Medulla oblongata (tissue), 1 donor: ENCODE measurements around the gene PTGR1.
"Not testable (repeated sequence)": the region's sequence is repeated elsewhere in the genome, so short reads cannot be mapped to it uniquely, and the experiment has no call there.

ENCODE experiments used
- DNase-seq: peaks from one replicate; pipeline ENCODE4 v3.0.0-alpha.2; 2015; ENCODE audit errors: extremely low spot score

The PTGR1 gene

GRCh38 chr9:111599092-111599954 is at the start of gene PTGR1:
Gene PTGR1, minus strand, starts transcription at chr9:111599647. Its CDS starts 2,225 bp downstream, at chr9:111597422.
- DNase-seq, result peak; percentile 64

- no peak for DNase-seq
Observed at GRCh38 chr9:111649016-111649415, 49.6 kb upstream of the PTGR1 start.

DNA sequence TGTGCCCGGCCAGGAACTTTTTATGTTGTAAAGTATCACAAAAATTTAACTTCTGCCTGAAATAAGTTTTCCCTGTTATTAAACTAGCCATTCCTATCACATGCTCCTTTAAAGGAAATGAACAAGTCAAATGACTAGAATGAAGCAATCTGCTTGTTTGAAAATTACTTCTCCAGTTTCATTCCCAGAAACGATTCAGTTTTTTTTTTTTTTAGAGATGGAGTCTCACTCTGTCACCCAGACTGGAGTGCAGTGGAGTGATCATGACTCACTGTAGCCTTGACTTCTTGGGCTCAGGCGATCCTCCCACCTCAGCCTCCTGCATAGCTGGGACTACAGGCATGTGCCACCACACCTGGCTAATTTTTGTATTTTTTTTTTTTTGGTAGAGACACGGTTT is 48.6 kb upstream of the PTGR1 start:
- no peak for DNase-seq

- no peak for DNase-seq
Observed at GRCh38 chr9:111646417-111646816, 47.0 kb upstream of the PTGR1 start.

- DNase-seq, result no peak
Observed at GRCh38 chr9:111645806-111646205, 46.4 kb upstream of the PTGR1 start.

GRCh38 chr9:111644195-111644772 is 44.8 kb upstream of the PTGR1 start:
- no peak for DNase-seq

- DNase-seq, result no peak
Observed at GRCh38 chr9:111637421-111637950, 38.0 kb upstream of the PTGR1 start.

DNA sequence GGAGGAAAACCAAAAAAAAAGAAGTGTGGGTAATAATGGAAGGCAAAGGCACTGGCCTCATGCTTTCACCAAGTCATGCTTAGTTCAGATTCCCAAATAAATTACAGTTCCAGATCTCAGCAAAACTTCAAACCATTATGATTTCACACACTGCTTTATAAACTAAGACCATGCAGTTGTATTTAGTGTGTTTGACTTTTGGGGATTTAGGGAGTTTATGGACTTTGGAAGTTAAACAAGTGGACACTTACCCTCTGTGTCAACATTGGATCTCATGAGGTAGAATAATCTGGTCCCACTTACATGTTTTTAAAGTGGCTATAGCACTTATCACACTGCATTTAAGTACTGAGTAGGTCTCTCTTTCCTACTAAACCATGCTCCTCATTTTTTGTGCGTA is 35.4 kb upstream of the PTGR1 start:
- no peak for DNase-seq

DNA sequence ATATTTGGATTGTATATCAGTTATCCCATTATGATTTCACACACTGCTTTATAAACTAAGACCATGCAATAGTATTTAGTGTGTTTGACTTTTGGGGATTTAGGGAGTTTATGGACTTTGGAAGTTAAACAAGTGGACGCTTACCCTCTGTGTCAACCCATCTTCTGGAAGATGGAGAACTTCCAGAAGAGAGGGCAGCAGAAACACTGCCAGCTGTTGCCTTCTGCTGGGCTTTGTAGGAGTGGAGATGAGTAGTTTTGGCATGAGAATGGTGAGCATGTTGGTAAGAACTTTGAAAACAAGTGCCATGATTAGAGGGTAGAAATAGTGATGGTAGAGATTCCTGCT is 33.9 kb upstream of the PTGR1 start:
- DNase-seq, result no peak

- no peak for DNase-seq
Observed at GRCh38 chr9:111632695-111633388, 33.4 kb upstream of the PTGR1 start.

- no peak for DNase-seq
Observed at GRCh38 chr9:111632060-111632459, 32.6 kb upstream of the PTGR1 start.

DNA sequence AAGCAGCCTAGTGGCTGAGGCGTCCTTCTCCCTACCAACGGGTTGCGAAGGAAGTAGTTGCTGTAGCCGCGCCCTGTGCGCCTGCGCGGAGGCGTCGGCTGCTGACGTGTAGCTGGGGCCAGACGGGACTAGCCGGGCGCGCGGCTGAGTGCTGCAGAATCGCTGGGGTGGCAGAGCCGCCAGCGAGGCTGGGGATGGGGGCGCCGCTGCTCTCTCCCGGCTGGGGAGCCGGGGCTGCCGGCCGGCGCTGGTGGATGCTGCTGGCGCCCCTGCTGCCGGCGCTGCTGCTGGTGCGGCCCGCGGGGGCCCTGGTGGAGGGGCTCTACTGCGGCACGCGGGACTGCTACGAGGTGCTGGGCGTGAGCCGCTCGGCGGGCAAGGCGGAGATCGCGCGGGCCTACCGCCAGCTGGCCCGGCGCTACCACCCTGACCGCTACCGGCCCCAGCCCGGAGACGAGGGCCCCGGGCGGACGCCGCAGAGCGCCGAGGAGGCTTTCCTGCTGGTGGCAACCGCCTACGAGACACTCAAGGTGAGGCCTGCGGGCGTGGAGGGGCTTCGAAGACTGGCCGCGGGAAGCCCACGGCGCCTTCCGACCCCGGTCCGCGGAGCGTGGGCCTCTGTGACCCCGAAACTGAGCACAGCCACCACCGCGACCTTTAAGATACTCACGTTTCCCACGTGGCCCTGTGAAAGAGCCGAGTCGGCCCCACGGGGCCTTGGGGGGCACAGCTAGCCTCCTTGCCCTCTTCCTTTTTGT is 31.9 kb upstream of the PTGR1 start, which contains the start of gene DNAJC25:
Gene DNAJC25, plus strand, starts transcription at position 121 of the 758 bp plus-strand sequence. Its CDS starts 74 bp downstream, at position 195.
- DNase-seq, result peak; percentile 98

DNA sequence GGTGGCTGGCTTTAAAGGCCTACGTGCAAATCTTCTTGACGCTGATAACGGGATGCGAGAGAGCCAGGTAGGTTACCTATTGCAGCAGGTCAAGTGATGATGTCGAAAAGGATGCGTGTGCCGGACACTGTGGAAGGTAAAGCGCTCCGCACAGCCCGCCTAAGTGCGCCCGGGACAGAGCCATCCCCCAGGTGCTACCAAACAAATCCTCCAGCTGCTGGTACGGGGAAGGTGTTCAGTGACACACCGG is 31.4 kb upstream of the PTGR1 start:
- DNase-seq, result no peak

- no peak for DNase-seq
Observed at GRCh38 chr9:111630182-111630963, 30.9 kb upstream of the PTGR1 start.

GRCh38 chr9:111628411-111628810 is 29.0 kb upstream of the PTGR1 start:
- DNase-seq, result no peak

DNA sequence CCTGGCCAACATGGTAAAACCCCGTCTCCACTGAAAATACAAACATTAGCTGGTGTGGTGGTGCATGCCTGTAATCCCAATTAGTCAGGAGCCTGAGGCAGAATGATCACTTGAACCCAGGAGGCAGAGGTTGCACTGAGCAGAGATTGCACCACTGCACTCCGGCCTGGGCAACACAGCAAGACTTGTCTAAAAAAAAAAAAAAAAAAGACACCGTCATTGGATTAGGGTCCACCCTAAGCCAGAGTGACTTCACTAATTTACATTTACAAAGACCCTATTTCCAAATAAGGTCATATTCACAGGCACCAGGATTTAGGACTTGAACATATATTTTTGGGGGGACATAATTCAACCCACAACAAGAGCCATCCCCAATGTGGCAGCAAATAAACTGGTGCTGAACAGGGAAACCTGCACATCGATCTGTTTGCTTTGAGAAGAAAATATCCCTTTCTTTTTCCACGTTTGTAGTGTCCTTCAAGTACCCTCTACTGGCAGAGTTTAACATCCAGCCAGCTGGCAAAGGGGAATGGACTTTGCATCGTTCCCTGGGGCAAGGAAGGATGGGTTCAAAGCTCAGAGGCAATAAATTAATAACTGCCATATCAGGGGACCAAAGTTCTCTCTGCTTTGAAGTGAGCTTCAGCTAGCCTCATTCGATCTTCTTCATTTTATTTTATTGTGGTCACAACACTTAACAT is 28.0 kb upstream of the PTGR1 start:
- DNase-seq, result no peak

DNA sequence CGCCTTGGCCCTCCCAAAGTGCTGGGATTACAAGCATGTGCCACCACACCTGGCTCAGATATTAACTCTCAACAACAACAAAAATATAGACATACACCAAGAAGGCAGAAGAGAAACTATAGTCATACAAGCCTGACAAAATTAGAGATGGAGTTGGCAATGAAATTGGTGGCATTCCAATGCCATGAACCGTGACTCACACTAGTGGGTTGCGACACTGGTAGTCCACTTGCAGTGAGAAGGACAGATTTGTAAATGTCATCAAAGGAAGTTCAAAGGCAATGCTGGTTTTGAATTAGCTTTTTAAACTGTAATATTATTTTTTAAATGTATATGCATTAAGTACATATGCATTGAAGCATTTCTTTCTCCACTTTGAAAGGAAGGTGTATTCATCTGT is 23.2 kb upstream of the PTGR1 start:
- no peak for DNase-seq

- DNase-seq, result peak; percentile 74
Observed at GRCh38 chr9:111621895-111622480, 22.5 kb upstream of the PTGR1 start.

- not testable (repeated sequence) for DNase-seq
Observed at GRCh38 chr9:111617349-111617748, 17.9 kb upstream of the PTGR1 start.

DNA sequence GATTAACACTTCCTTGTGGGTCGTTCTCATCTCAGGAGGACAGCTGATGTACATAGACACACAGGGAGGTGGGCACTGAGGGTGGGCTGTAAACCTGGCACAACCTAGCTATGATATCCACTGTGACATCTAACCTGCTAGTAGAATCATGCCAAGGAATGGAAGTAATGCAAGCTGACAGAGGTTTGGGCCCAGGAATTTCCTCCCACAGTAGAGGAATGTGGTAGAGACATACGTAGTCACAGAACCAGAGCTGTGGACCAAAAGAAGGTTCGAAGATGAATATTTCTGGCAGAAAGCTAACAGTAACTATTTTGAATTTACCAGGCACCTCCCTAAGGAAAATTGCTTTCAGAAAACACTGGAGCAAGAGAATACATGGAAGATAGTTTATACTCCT is 16.5 kb upstream of the PTGR1 start:
- no peak for DNase-seq
